GM18508 (cell line): ENCODE results near the gene TTC1.

Source experiments
- ATAC-seq: cut with Tn5 transposase; IDR thresholded peaks from one replicate; pipeline ENCODE4 v1.9.1; 2021; ENCODE audit warnings: moderate number of reproducible peaks; ENCODE audit not compliant: insufficient read depth, unreplicated experiment

TTC1 gene

GRCh38 chr5:160081495-160081894 lies 72.6 kb downstream of the TTC1 start:
- ATAC-seq: no peak

GRCh38 chr5:160082614-160083500 lies 73.9 kb downstream of the TTC1 start:
- no peak for ATAC-seq

GRCh38 chr5:160083501-160083900 lies 74.6 kb downstream of the TTC1 start:
- ATAC-seq: no peak

- ATAC-seq: no peak
Observed at GRCh38 chr5:160084144-160084543, 75.2 kb downstream of the TTC1 start.

- no peak for ATAC-seq
Observed at GRCh38 chr5:160087199-160087598, 78.3 kb downstream of the TTC1 start.

- ATAC-seq: no peak
Observed at GRCh38 chr5:160088805-160089204, 79.9 kb downstream of the TTC1 start.

- ATAC-seq: no peak
Observed at GRCh38 chr5:160089531-160089930, 80.6 kb downstream of the TTC1 start.

- no peak for ATAC-seq
Observed at GRCh38 chr5:160090059-160090458, 81.1 kb downstream of the TTC1 start.

- ATAC-seq: no peak
Observed at GRCh38 chr5:160092514-160092913, 83.6 kb downstream of the TTC1 start.

- peak; percentile 58 for ATAC-seq
Observed at GRCh38 chr5:160092960-160093707, 84.2 kb downstream of the TTC1 start.

GRCh38 chr5:160096178-160096577 lies 87.2 kb downstream of the TTC1 start:
- no peak for ATAC-seq

- no peak for ATAC-seq
Observed at GRCh38 chr5:160097991-160098390, 89.1 kb downstream of the TTC1 start.

GRCh38 chr5:160105686-160106360 lies 96.9 kb downstream of the TTC1 start:
- peak; percentile 86 for ATAC-seq

- ATAC-seq: no peak
Observed at GRCh38 chr5:160108124-160108523, 99.2 kb downstream of the TTC1 start.
